ENCODE measurements around the gene ISOC2. TPM values are rescaled to one million over a fixed set of nuclear protein-coding genes. Genes with fewer than 3 reads are reported as not detected.

The ISOC2 gene
- total RNA-seq: 42.0 and 52.3 TPM in 2 replicates

GRCh38 chr19:55461259-55461973, at the start of gene ISOC2:
ISOC2 (minus strand) TSS chr19:55461642; CDS start chr19:55456486, 5,156 bp downstream.

GRCh38 chr19:55487924-55488687, 26.7 kb upstream of the ISOC2 start, which contains the start of gene SSC5D:
SSC5D (plus strand) TSS chr19:55488436; CDS start chr19:55488590, 154 bp downstream.

GRCh38 chr19:55484593-55485438, 23.4 kb upstream of the ISOC2 start, which contains the start of gene NAT14:
NAT14 (plus strand) TSS chr19:55485188; CDS start chr19:55485709, 521 bp downstream.

GRCh38 chr19:55476100-55476775, 14.8 kb upstream of the ISOC2 start, which contains the start of gene ZNF628:
ZNF628 (plus strand) TSS chr19:55476617; CDS start chr19:55479911, 3,294 bp downstream.

GRCh38 chr19:55464662-55465054, 3.2 kb upstream of the ISOC2 start, which contains the start of gene C19orf85:
C19orf85 (minus strand) TSS chr19:55464751; CDS start chr19:55464554, 197 bp downstream.

GRCh38 chr19:55443045-55443823, 18.2 kb downstream of the ISOC2 start, which contains the start of gene SHISA7:
SHISA7 (minus strand) TSS chr19:55443300; CDS start chr19:55442863, 437 bp downstream.

GRCh38 chr19:55407550-55407799, 54.0 kb downstream of the ISOC2 start, which contains the start of gene UBE2S:
UBE2S (minus strand) TSS chr19:55407788; CDS start chr19:55407589, 199 bp downstream.

Other genes with a start within 250 kb of the ISOC2 start
- 1.5 and 2.3 TPM in 2 replicates for gene TMEM86B, start 232.9 kb downstream of the ISOC2 start, total RNA-seq
- gene PPP6R1, start 202.6 kb downstream of the ISOC2 start, total RNA-seq: 16.3 and 35.5 TPM in 2 replicates
- 18.9 and 40.6 TPM in 2 replicates for gene HSPBP1, start 181.5 kb downstream of the ISOC2 start, total RNA-seq
- gene BRSK1, start 177.6 kb downstream of the ISOC2 start, total RNA-seq: 3.9 and 6.7 TPM in 2 replicates
- gene TMEM150B, start 136.3 kb downstream of the ISOC2 start, total RNA-seq: not detected in 2 replicates
- 2.7 and 7.6 TPM in 2 replicates for gene KMT5C, start 121.8 kb downstream of the ISOC2 start, total RNA-seq
- not detected in 2 replicates for gene COX6B2, start 106.9 kb downstream of the ISOC2 start, total RNA-seq
- gene GARIN5B, start 98.4 kb downstream of the ISOC2 start, total RNA-seq: not detected in 2 replicates
- gene IL11, start 91.2 kb downstream of the ISOC2 start, total RNA-seq: 4.8 and 26.3 TPM in 2 replicates
- gene TMEM190, start 84.8 kb downstream of the ISOC2 start, total RNA-seq: not detected in 2 replicates
- 0.58 and 0.85 TPM in 2 replicates for gene TMEM238, start 77.3 kb downstream of the ISOC2 start, total RNA-seq
- 204 and 210 TPM in 2 replicates for gene RPL28, start 75.7 kb downstream of the ISOC2 start, total RNA-seq
- 32.4 and 286 TPM in 2 replicates for gene UBE2S, start 53.9 kb downstream of the ISOC2 start, total RNA-seq
- gene SHISA7, start 18.3 kb downstream of the ISOC2 start, total RNA-seq: not detected in 2 replicates
- not detected in 2 replicates for gene C19orf85, start 3.1 kb upstream of the ISOC2 start, total RNA-seq
- gene ZNF628, start 15.0 kb upstream of the ISOC2 start, total RNA-seq: 1.4 and 1.5 TPM in 2 replicates
- gene NAT14, start 23.5 kb upstream of the ISOC2 start, total RNA-seq: 12.7 and 18.0 TPM in 2 replicates
- gene SSC5D, start 26.8 kb upstream of the ISOC2 start, total RNA-seq: 6.7 and 11.6 TPM in 2 replicates
- not detected in 2 replicates for gene SBK2, start 75.5 kb upstream of the ISOC2 start, total RNA-seq
- under 0.01 and 0.19 TPM in 2 replicates for gene SBK3, start 83.9 kb upstream of the ISOC2 start, total RNA-seq
- gene ZNF579, start 119.2 kb upstream of the ISOC2 start, total RNA-seq: 3.1 and 3.5 TPM in 2 replicates
- 2.3 and 2.9 TPM in 2 replicates for gene FIZ1, start 137.9 kb upstream of the ISOC2 start, total RNA-seq
- gene ZNF524, start 138.6 kb upstream of the ISOC2 start, total RNA-seq: 5.6 and 8.2 TPM in 2 replicates
- gene ZNF865, start 144.0 kb upstream of the ISOC2 start, total RNA-seq: 0.58 and 0.85 TPM in 2 replicates
- gene ZNF784, start 162.9 kb upstream of the ISOC2 start, total RNA-seq: 2.3 and 3.4 TPM in 2 replicates
- 3.8 and 3.9 TPM in 2 replicates for gene ZNF580, start 179.4 kb upstream of the ISOC2 start, total RNA-seq
- gene ZNF581, start 182.0 kb upstream of the ISOC2 start, total RNA-seq: 12.5 and 19.4 TPM in 2 replicates
- gene CCDC106, start 186.6 kb upstream of the ISOC2 start, total RNA-seq: 4.8 and 5.4 TPM in 2 replicates
- 49.6 and 137 TPM in 2 replicates for gene U2AF2, start 193.4 kb upstream of the ISOC2 start, total RNA-seq
- gene EPN1, start 213.6 kb upstream of the ISOC2 start, total RNA-seq: 20.3 and 36.4 TPM in 2 replicates

Measured in regular cardiac myocyte (primary cell).